ENCODE measurements around the gene GLI3.

- TF ChIP-seq CTCF (IDR thresholded peaks at IDR 0.05) (no peak), POLR2A (IDR thresholded peaks at IDR 0.05) (no peak)
These were observed 140.7 kb downstream of the GLI3 start for GRCh38 chr7:42096268-42096667.
